H9 (cell line): ENCODE results near the gene CRK. TPM values are rescaled to one million over a fixed set of nuclear protein-coding genes. Genes with fewer than 3 reads are reported as not detected.

ENCODE experiments used
- DNase-seq: peaks from one replicate; pipeline ENCODE4 v3.0.0-alpha.2; 2017
- H2AFZ ChIP-seq: one replicate; pipeline ENCODE4 v1.6.1; 2013; ENCODE audit warnings: mild to moderate bottlenecking, low read length, control low read depth, moderate library complexity
- H2AK5ac ChIP-seq: 2 replicates; pipeline ENCODE4 v1.6.1; 2013; ENCODE audit warnings: low read length, control low read depth, mixed read lengths; ENCODE audit not compliant: insufficient read length
- H2BK120ac ChIP-seq: one replicate; pipeline ENCODE4 v1.6.1; 2013; ENCODE audit warnings: low read depth, mild to moderate bottlenecking, low read length, control low read depth, inconsistent platforms; ENCODE audit not compliant: poor library complexity, severe bottlenecking
- H2BK12ac ChIP-seq: 2 replicates; pipeline ENCODE4 v1.6.1; 2013; ENCODE audit warnings: low read length, control low read depth, mixed read lengths, low read depth; ENCODE audit not compliant: insufficient read length
- H2BK15ac ChIP-seq: 2 replicates; pipeline ENCODE4 v1.6.1; 2013; ENCODE audit warnings: low read depth, low read length, control low read depth
- H2BK20ac ChIP-seq: one replicate; pipeline ENCODE4 v1.6.1; 2013; ENCODE audit warnings: low read depth, mild to moderate bottlenecking, low read length, control low read depth, inconsistent platforms; ENCODE audit not compliant: poor library complexity, severe bottlenecking
- H2BK5ac ChIP-seq: 2 replicates; pipeline ENCODE4 v1.6.1; 2013; ENCODE audit warnings: low read length, control low read depth, mixed read lengths; ENCODE audit not compliant: insufficient read length
- H3K14ac ChIP-seq: 2 replicates; pipeline ENCODE4 v1.6.1; 2013; ENCODE audit warnings: low read length, control low read depth; ENCODE audit not compliant: insufficient read depth
- H3K18ac ChIP-seq: 2 replicates; pipeline ENCODE4 v1.6.1; 2013; ENCODE audit warnings: low read depth, mild to moderate bottlenecking, mixed read lengths, low read length, control low read depth; ENCODE audit not compliant: insufficient read length
- H3K23ac ChIP-seq: 2 replicates; pipeline ENCODE4 v1.6.1; 2013; ENCODE audit warnings: low read length, control low read depth, mixed read lengths, low read depth; ENCODE audit not compliant: insufficient read length
- H3K23me2 ChIP-seq: 2 replicates; pipeline ENCODE4 v1.6.1; 2013; ENCODE audit warnings: low read depth, mild to moderate bottlenecking, mixed read lengths, low read length, control low read depth; ENCODE audit not compliant: insufficient read length, poor library complexity, severe bottlenecking
- H3K27ac ChIP-seq: 2 replicates; pipeline ENCODE4 v1.5.1; 2013; ENCODE audit warnings: low read length, control low read depth, mixed read lengths, low read depth; ENCODE audit not compliant: insufficient read length
- H3K27me3 ChIP-seq: 2 replicates; pipeline ENCODE4 v1.6.1; 2013; ENCODE audit warnings: low read length, control low read depth, inconsistent platforms; ENCODE audit not compliant: insufficient read depth
- H3K4ac ChIP-seq: 2 replicates; pipeline ENCODE4 v1.6.1; 2013; ENCODE audit warnings: low read depth, mild to moderate bottlenecking, control low read depth, inconsistent platforms, low read length, moderate library complexity
- H3K4me1 ChIP-seq: 2 replicates; pipeline ENCODE4 v1.6.1; 2013; ENCODE audit warnings: low read length, control low read depth, inconsistent platforms; ENCODE audit not compliant: insufficient read depth
- H3K4me2 ChIP-seq: 2 replicates; pipeline ENCODE4 v1.6.1; 2013; ENCODE audit warnings: low read length, control low read depth, mixed read lengths; ENCODE audit not compliant: insufficient read length, insufficient read depth
- H3K56ac ChIP-seq: 2 replicates; pipeline ENCODE4 v1.6.1; 2013; ENCODE audit warnings: low read depth, mild to moderate bottlenecking, mixed read lengths, low read length, control low read depth; ENCODE audit not compliant: insufficient read length
- H3K79me1 ChIP-seq: 2 replicates; pipeline ENCODE4 v1.6.1; 2013; ENCODE audit warnings: low read depth, mild to moderate bottlenecking, moderate library complexity, low read length, control low read depth, inconsistent platforms; ENCODE audit not compliant: insufficient read depth, poor library complexity, severe bottlenecking
- H3K79me2 ChIP-seq: 2 replicates; pipeline ENCODE4 v1.6.1; 2013; ENCODE audit warnings: low read length, control low read depth, inconsistent platforms; ENCODE audit not compliant: insufficient read depth
- H3K9ac ChIP-seq: 2 replicates; pipeline ENCODE4 v1.6.1; 2013; ENCODE audit warnings: low read length, control low read depth, mixed read lengths; ENCODE audit not compliant: insufficient read length; ENCODE audit errors: extremely low read depth
- H3K9me3 ChIP-seq: one replicate; pipeline ENCODE4 v1.6.1; 2013; ENCODE audit warnings: low read depth, low read length, inconsistent platforms; ENCODE audit not compliant: control insufficient read depth
- H3T11ph ChIP-seq: one replicate; pipeline ENCODE4 v1.6.1; 2013; ENCODE audit warnings: mild to moderate bottlenecking, low read length, control low read depth, inconsistent platforms
- H4K20me1 ChIP-seq: one replicate; pipeline ENCODE4 v1.6.1; 2013; ENCODE audit not compliant: control insufficient read depth, insufficient read length, insufficient read depth
- H4K5ac ChIP-seq: 2 replicates; pipeline ENCODE4 v1.6.1; 2013; ENCODE audit warnings: low read depth, mild to moderate bottlenecking, mixed read lengths, low read length, control low read depth; ENCODE audit not compliant: insufficient read length
- H4K8ac ChIP-seq: replicated peaks from 2 replicates; pipeline ENCODE4 v1.6.1; 2013; ENCODE audit warnings: low read length, control low read depth, mixed read lengths, low read depth; ENCODE audit not compliant: insufficient read length
- H4K91ac ChIP-seq: 2 replicates; pipeline ENCODE4 v1.6.1; 2013; ENCODE audit warnings: low read depth, mild to moderate bottlenecking, moderate library complexity, mixed read lengths, low read length, control low read depth; ENCODE audit not compliant: insufficient read length
- H3K27ac Mint-ChIP-seq, 3 experiments: 2 replicates in 2 of 3; 3 replicates in 1 of 3; pipeline ENCODE4 v1.8.0; 2020 to 2021; ENCODE audit warnings: mixed read lengths in 3 of 3, mild to moderate bottlenecking in 1 of 3, moderate library complexity in 1 of 3
- H3K27me3 Mint-ChIP-seq: 2 replicates; pipeline ENCODE4 v1.8.0; 2021; ENCODE audit warnings: low read depth, mild to moderate bottlenecking, moderate library complexity, mixed read lengths
- H3K36me3 Mint-ChIP-seq, 3 experiments: 2 replicates in 2 of 3; 3 replicates in 1 of 3; pipeline ENCODE4 v1.8.0; 2020 to 2021; ENCODE audit warnings: low read depth in 3 of 3, mixed read lengths in 3 of 3; ENCODE audit not compliant: insufficient read depth in 1 of 3
- H3K4me1 Mint-ChIP-seq, 2 experiments: 2 replicates each; pipeline ENCODE4 v1.8.0; 2020; ENCODE audit warnings: mixed read lengths in 2 of 2
- H3K4me3 Mint-ChIP-seq, 2 experiments: 2 replicates in 1 of 2; 3 replicates in 1 of 2; pipeline ENCODE4 v1.8.0; 2020 to 2021; ENCODE audit warnings: mild to moderate bottlenecking in 2 of 2, mixed read lengths in 2 of 2, moderate library complexity in 1 of 2
- H3K9me3 Mint-ChIP-seq, 2 experiments: 2 replicates in 1 of 2; 3 replicates in 1 of 2; pipeline ENCODE4 v1.8.0; 2020; ENCODE audit warnings: mild to moderate bottlenecking in 2 of 2, mixed read lengths in 2 of 2, moderate library complexity in 1 of 2
- WGBS: extraction: QIAGEN DNeasy Blood & Tissue Kit; methylation state at CpG from one replicate; pipeline ENCODE4 v1.1.7; 2013; ENCODE audit warnings: missing lambda C conversion rate, low lambda C conversion rate, mixed read lengths; ENCODE audit not compliant: insufficient read length; ENCODE audit errors: extremely low coverage; 5-methylcytosine and 5-hydroxymethylcytosine counted together
- total RNA-seq: library from RNA; stranded (reverse); gene quantifications from 2 replicates; pipeline ENCODE4 v1.2.1, GENCODE V29; 2021
- TF ChIP-seq, protein P1 (sequence below): fragments of 200-600 bp; sonication (generic); conservative IDR thresholded peaks from 3 replicates; pipeline ENCODE4 v1.8.0; 2021; ENCODE audit warnings: antibody characterized with exemption, mild to moderate bottlenecking

CRK gene
- total RNA-seq, 1 experiment from 2014 or later: 58.9 TPM

DNA sequence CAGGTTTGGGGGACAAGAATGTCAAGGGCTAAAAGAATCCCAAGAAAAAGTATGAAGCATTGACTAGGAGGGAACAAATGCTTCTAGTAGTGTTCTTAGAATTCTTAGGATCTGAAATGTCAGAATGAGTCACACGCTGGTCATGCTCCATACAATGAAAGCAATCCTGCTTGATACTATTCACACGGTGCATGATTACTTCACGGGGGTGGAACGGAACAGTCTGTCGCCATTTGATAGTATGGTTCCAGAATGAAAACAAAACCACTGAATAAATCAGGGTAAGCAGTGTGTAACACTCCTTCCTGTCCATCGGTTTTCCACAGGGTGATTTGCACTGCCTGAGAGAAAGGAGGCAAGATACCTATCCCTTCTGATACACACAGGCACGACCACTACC lies 33.1 kb downstream of the CRK start:
- Histone ChIP-seq H4K91ac (no peak overlapping the region), H2AFZ (no peak overlapping the region), H3K23me2 (no peaks in the 10 kb centered on the region), H2BK15ac (no peak overlapping the region), H2BK12ac (no peak overlapping the region), H3K27ac (no peak overlapping the region), H2BK120ac (no peak overlapping the region), H3K56ac (no peak overlapping the region), H3K79me2 (peaks cover 3% of the 10 kb centered on the region; the same call in 1 of the 2 replicates), H3T11ph (no peak overlapping the region), H3K4me1 (no peaks in the 10 kb centered on the region), H3K79me1 (no peaks in the 10 kb centered on the region), H4K20me1 (no peaks in the 10 kb centered on the region), H3K14ac (no peak overlapping the region), H3K9me3 (no peaks in the 10 kb centered on the region), H3K4ac (no peak overlapping the region), H3K23ac (no peak overlapping the region), H2AK5ac (no peak overlapping the region), H3K9ac (no peak overlapping the region), H4K8ac (no peak overlapping the region), H2BK20ac (no peak overlapping the region), H4K5ac (no peak overlapping the region), H2BK5ac (no peak overlapping the region), H3K27me3 (no peaks in the 10 kb centered on the region), H3K4me2 (no peak overlapping the region), H3K18ac (no peak overlapping the region)
- H3K9me3 Mint-ChIP-seq: no peaks in the 10 kb centered on the region
- WGBS: no CpG with 5 or more reads among the region's 7 CpGs
- H3K4me1 Mint-ChIP-seq: no peaks in the 10 kb centered on the region
- H3K36me3 Mint-ChIP-seq: peaks cover 27 to 60% (median 44%) of the 10 kb centered on the region in 3 experiments; a peak in 6 of 7 replicates
- TF ChIP-seq, protein P1, sequence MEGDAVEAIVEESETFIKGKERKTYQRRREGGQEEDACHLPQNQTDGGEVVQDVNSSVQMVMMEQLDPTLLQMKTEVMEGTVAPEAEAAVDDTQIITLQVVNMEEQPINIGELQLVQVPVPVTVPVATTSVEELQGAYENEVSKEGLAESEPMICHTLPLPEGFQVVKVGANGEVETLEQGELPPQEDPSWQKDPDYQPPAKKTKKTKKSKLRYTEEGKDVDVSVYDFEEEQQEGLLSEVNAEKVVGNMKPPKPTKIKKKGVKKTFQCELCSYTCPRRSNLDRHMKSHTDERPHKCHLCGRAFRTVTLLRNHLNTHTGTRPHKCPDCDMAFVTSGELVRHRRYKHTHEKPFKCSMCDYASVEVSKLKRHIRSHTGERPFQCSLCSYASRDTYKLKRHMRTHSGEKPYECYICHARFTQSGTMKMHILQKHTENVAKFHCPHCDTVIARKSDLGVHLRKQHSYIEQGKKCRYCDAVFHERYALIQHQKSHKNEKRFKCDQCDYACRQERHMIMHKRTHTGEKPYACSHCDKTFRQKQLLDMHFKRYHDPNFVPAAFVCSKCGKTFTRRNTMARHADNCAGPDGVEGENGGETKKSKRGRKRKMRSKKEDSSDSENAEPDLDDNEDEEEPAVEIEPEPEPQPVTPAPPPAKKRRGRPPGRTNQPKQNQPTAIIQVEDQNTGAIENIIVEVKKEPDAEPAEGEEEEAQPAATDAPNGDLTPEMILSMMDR: no peak
- no peak overlapping the region for H3K4me3 Mint-ChIP-seq
- no peak for DNase-seq
- no peak overlapping the region for H3K27ac Mint-ChIP-seq
- H3K27me3 Mint-ChIP-seq: no peaks in the 10 kb centered on the region
